Psoas muscle (tissue), 8 donors: ENCODE results near the gene DIPK1A. TPM values are rescaled to one million over a fixed set of nuclear protein-coding genes. Genes with fewer than 3 reads are reported as not detected.

Experiments used
- ATAC-seq, 4 donors: fragments of 200-7000 bp; cut with Tn5 transposase; one replicate each; pipeline ENCODE4 v1.9.1; 2020; ENCODE audit warnings: moderate library complexity in 3 of 4, mild to moderate bottlenecking in 2 of 4
- DNase-seq, 2 donors: peaks; one replicate each; pipeline ENCODE4 v3.0.0-alpha.2; 2020
- H3K27ac ChIP-seq: fragments of 200-600 bp; one replicate; pipeline ENCODE4 v1.8.0; 2022
- H3K27me3 ChIP-seq, 3 donors: fragments of 200-600 bp in 1 of 3; one replicate each; pipeline versions ENCODE4 v1.6.1 to v1.8.0; 2013 to 2022; ENCODE audit warnings: low read length in 2 of 3, mild to moderate bottlenecking in 2 of 3, moderate library complexity in 1 of 3; ENCODE audit not compliant: insufficient read depth in 3 of 3
- H3K36me3 ChIP-seq, 2 donors: fragments of 200-600 bp in 1 of 2; one replicate each; pipeline versions ENCODE4 v1.6.1 to v1.8.0; 2013 to 2022; ENCODE audit warnings: low read depth in 1 of 2, mild to moderate bottlenecking in 1 of 2, moderate library complexity in 1 of 2; ENCODE audit not compliant: insufficient read depth in 1 of 2
- H3K4me1 ChIP-seq: fragments of 200-600 bp; one replicate; pipeline ENCODE4 v1.8.0; 2022
- H3K4me3 ChIP-seq: fragments of 200-600 bp; one replicate; pipeline ENCODE4 v1.8.0; 2022; ENCODE audit warnings: mild to moderate bottlenecking
- H3K9me3 ChIP-seq: fragments of 200-600 bp; one replicate; pipeline ENCODE4 v1.8.0; 2022
- WGBS, 3 donors: extraction: QIAGEN DNeasy Blood & Tissue Kit; methylation state at CpG; one replicate each; pipeline versions ENCODE4 v1.1.6 to v1.1.7; 2013; 5-methylcytosine and 5-hydroxymethylcytosine counted together
- intact Hi-C, 2 donors: fragments of 100-400 bp; cut with DNase I; formaldehyde crosslinking; loops; one replicate each; pipeline versions ENCODE4 v1.11.0 to v1.14.2; 2022
- polyA plus RNA-seq, 3 donors: library from polyadenylated mRNA; stranded (reverse); fragments of 200-250 nt; gene quantifications; one replicate each; pipeline ENCODE4 v1.2.3, GENCODE V29; 2013
- total RNA-seq, 4 donors: library from RNA; stranded (reverse); fragmentation: NEBNext Ultra II Directional in 2 of 4; extraction: Animal tissue kit (Norgen Biotek cat#: 25700) in 2 of 4; gene quantifications; one replicate each; pipeline versions ENCODE4 v1.2.1 to v1.2.4, GENCODE V29; 2021 to 2023
- TF ChIP-seq, protein P1 (sequence below): fragments of 200-600 bp; IDR thresholded peaks from one replicate; pipeline ENCODE4 v1.8.0; 2022; ENCODE audit warnings: antibody characterized with exemption
- donor health status: healthy with polysubstance abuse.
- donor health status: DM: no; HTN: no; CAD: no; lungs with moderate emphysema.
- donor health status: Bipolar disorder and iron deficiency.
- donor health status: healthy.
- donor health status: DM: yes; HTN: yes; CAD: no.
- donor health status: DM: no; HTN: no; CAD: no.
- donor health status: DM: no; HTN: no; CAD: no.
- donor health status: DM: yes; HTN: yes; CAD: no.

DIPK1A gene
- total and polyA plus RNA-seq, 7 donors, result 2.2 to 7.9 (median 5.7) TPM

DNA sequence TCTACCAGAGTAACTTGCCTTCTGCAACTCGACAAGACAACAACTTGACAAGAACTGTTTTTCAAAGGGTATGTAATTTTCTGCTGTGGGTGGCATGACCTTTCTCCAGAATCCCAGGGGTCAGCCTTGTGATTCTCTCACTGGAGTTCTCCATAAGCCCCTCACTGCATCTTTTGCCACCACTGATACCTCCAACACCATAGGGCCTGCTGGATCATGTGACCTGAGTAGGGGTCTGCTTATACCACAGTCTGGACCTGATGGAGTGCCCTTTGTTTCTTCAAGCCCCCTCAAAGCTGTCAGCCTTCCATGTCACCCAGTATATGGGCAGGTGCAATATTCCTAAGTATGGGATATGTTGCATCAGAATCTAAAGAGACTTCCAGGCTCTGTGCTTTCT lies 31.6 kb upstream of the DIPK1A start:
- DNase-seq (no peak), ATAC-seq (peak in 1 of 4 donors; percentile 19)
- Histone ChIP-seq H3K27ac (no peak overlapping the region), H3K27me3 (no peaks in the 10 kb centered on the region), H3K4me1 (peaks cover 4% of the 10 kb centered on the region), H3K36me3 (no peaks in the 10 kb centered on the region), H3K9me3 (no peaks in the 10 kb centered on the region), H3K4me3 (no peak overlapping the region)
- 85 to 92% (median 88%) methylated on average over 1 of the region's 1 CpG for WGBS, 3 donors
- intact Hi-C loops, result no loop called here
- TF ChIP-seq, protein P1, sequence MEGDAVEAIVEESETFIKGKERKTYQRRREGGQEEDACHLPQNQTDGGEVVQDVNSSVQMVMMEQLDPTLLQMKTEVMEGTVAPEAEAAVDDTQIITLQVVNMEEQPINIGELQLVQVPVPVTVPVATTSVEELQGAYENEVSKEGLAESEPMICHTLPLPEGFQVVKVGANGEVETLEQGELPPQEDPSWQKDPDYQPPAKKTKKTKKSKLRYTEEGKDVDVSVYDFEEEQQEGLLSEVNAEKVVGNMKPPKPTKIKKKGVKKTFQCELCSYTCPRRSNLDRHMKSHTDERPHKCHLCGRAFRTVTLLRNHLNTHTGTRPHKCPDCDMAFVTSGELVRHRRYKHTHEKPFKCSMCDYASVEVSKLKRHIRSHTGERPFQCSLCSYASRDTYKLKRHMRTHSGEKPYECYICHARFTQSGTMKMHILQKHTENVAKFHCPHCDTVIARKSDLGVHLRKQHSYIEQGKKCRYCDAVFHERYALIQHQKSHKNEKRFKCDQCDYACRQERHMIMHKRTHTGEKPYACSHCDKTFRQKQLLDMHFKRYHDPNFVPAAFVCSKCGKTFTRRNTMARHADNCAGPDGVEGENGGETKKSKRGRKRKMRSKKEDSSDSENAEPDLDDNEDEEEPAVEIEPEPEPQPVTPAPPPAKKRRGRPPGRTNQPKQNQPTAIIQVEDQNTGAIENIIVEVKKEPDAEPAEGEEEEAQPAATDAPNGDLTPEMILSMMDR, result no peak

DNA sequence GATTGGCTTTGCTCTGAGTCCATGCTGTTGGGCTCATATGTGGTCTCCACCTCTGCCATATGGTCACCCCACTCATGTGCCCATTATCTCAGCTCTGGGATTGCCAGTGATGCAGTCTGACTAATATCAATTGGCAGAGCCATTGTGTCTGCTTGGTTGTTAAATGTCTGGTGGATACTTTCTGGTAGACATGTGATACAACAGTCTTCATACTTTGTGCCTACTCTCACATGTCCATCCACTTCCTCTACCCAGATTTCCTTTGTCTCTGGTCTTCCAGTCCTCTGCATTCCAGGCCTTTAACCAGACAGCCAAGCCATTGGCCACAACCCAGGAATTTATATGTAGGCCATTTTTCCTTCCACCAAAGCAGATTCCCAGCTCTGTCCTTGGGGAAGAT lies 30.8 kb upstream of the DIPK1A start:
- TF ChIP-seq, protein P1, result no peak
- Histone ChIP-seq H3K27me3 (no peaks in the 10 kb centered on the region), H3K9me3 (no peaks in the 10 kb centered on the region), H3K27ac (no peak overlapping the region), H3K4me3 (no peak overlapping the region), H3K4me1 (peaks cover 4% of the 10 kb centered on the region), H3K36me3 (no peaks in the 10 kb centered on the region)
- DNase-seq, result no peak
- intact Hi-C loops, result no loop called here
- no peak for ATAC-seq

DNA sequence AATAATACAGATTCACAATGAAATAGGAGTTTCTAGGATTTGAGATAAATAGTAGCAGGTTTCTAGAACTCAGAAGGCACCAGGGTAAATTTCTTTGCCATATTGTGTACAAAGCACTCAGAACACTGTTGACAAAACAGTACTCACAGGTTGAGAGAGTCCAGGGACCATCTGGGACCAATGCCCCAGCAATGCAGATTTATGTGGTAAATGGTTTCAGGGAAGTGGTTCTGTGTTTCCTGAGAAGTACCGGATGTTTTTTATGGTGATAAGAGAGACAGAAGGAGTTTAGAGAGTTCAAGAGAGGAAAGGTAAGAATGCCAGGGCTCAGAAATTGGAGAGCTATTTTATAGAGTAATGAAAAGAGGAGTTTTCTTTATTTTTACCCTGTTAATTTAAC lies 29.6 kb upstream of the DIPK1A start:
- Histone ChIP-seq H3K27ac (no peak overlapping the region), H3K27me3 (no peaks in the 10 kb centered on the region), H3K4me1 (peaks cover 4% of the 10 kb centered on the region), H3K9me3 (no peaks in the 10 kb centered on the region), H3K36me3 (no peaks in the 10 kb centered on the region), H3K4me3 (no peak overlapping the region)
- intact Hi-C loops, result no loop called here
- TF ChIP-seq, protein P1, result no peak
- DNase-seq, result no peak
- ATAC-seq, result no peak
- 37 to 59% (median 51%) methylated on average over 1 of the region's 1 CpG for WGBS, 3 donors

DNA sequence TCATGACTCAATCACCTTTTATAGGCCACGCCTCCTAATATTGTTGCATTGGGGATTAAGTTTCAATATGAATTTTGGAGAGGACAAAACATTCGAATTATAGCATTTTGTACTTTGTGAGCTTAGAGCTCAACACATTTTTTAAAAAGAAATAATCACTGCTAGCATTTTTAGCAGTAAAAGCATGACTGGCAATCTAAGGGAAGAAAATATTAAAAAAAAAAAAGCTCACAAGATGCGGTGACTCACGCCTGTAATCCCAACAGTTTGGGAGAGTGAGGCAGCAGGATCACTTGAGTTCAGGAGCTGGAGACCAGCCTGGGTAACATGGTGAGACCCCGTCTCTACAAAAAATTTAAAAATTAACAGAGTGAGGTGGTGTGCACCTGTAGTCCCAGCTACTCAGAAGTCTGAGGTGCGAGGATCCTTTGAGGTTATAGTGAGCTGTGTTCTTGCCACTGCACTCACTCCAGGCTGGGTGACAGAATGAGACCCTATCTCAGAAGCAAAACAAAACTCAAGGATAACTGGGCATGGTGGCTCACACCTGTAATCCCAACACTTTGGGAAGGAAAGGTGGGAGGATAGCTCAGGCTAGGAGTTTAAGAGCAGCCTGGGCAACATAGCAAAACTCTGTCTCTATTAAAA lies 28.8 kb upstream of the DIPK1A start:
- Histone ChIP-seq H3K27me3 (no peaks in the 10 kb centered on the region), H3K9me3 (no peaks in the 10 kb centered on the region), H3K4me1 (peaks cover 4% of the 10 kb centered on the region), H3K36me3 (no peaks in the 10 kb centered on the region), H3K4me3 (no peak overlapping the region), H3K27ac (no peak overlapping the region)
- no peak for ATAC-seq
- intact Hi-C loops, result no loop called here
- no peak for DNase-seq
- 88 to 92% (median 89%) methylated on average over 6 of the region's 6 CpGs for WGBS, 3 donors
- TF ChIP-seq, protein P1, result no peak

DNA sequence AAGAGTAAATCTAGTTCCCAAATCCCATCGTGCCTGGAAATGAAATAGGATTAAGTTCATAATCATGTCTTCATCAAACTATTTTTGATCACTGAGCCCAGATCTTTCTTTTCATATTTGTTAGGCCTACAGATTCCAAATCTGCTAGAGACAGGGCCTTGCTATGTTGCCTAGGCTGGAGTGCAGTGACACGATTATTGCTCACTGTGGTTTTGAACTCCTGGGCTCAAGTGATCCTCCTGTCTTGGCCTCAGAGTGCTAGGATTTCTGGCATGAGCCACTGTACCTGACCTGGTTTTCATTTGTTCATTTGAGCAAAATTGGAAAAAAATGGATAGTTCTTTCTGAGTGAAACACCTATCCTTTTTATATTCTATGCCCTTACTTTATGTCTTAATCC lies 28.0 kb upstream of the DIPK1A start:
- Histone ChIP-seq H3K4me1 (peaks cover 4% of the 10 kb centered on the region), H3K9me3 (no peaks in the 10 kb centered on the region), H3K27me3 (no peaks in the 10 kb centered on the region), H3K4me3 (no peak overlapping the region), H3K27ac (no peak overlapping the region), H3K36me3 (no peaks in the 10 kb centered on the region)
- TF ChIP-seq, protein P1, result no peak
- 33 to 62% (median 37%) methylated on average over 2 of the region's 2 CpGs for WGBS, 3 donors
- intact Hi-C loops, result no loop called here
- ATAC-seq, result no peak
- DNase-seq, result no peak
